Psoas muscle (tissue), 8 donors: Measurements from ENCODE around the gene IFNG-AS1. TPM values are rescaled to one million over a fixed set of nuclear protein-coding genes. Genes with fewer than 3 reads are reported as not detected.

ENCODE experiments used
- ATAC-seq, 4 donors: fragments of 200-7000 bp; cut with Tn5 transposase; one replicate each; pipeline ENCODE4 v1.9.1; 2020; ENCODE audit warnings: moderate library complexity in 3 of 4, mild to moderate bottlenecking in 2 of 4
- DNase-seq, 2 donors: peaks; one replicate each; pipeline ENCODE4 v3.0.0-alpha.2; 2020
- H3K27ac ChIP-seq: fragments of 200-600 bp; one replicate; pipeline ENCODE4 v1.8.0; 2022
- H3K27me3 ChIP-seq, 3 donors: fragments of 200-600 bp in 1 of 3; one replicate each; pipeline versions ENCODE4 v1.6.1 to v1.8.0; 2013 to 2022; ENCODE audit warnings: low read length in 2 of 3, mild to moderate bottlenecking in 2 of 3, moderate library complexity in 1 of 3; ENCODE audit not compliant: insufficient read depth in 3 of 3
- H3K36me3 ChIP-seq, 2 donors: fragments of 200-600 bp in 1 of 2; one replicate each; pipeline versions ENCODE4 v1.6.1 to v1.8.0; 2013 to 2022; ENCODE audit warnings: low read depth in 1 of 2, mild to moderate bottlenecking in 1 of 2, moderate library complexity in 1 of 2; ENCODE audit not compliant: insufficient read depth in 1 of 2
- H3K4me1 ChIP-seq: fragments of 200-600 bp; one replicate; pipeline ENCODE4 v1.8.0; 2022
- H3K4me3 ChIP-seq: fragments of 200-600 bp; one replicate; pipeline ENCODE4 v1.8.0; 2022; ENCODE audit warnings: mild to moderate bottlenecking
- H3K9me3 ChIP-seq: fragments of 200-600 bp; one replicate; pipeline ENCODE4 v1.8.0; 2022
- CTCF ChIP-seq: fragments of 200-600 bp; IDR thresholded peaks from one replicate; pipeline ENCODE4 v1.8.0; 2022; ENCODE audit warnings: antibody characterized with exemption
- WGBS, 3 donors: extraction: QIAGEN DNeasy Blood & Tissue Kit; methylation state at CpG; one replicate each; pipeline versions ENCODE4 v1.1.6 to v1.1.7; 2013; 5-methylcytosine and 5-hydroxymethylcytosine counted together
- intact Hi-C, 2 donors: fragments of 100-400 bp; cut with DNase I; formaldehyde crosslinking; loops; one replicate each; pipeline versions ENCODE4 v1.11.0 to v1.14.2; 2022
- polyA plus RNA-seq, 3 donors: library from polyadenylated mRNA; stranded (reverse); fragments of 200-250 nt; gene quantifications; one replicate each; pipeline ENCODE4 v1.2.3, GENCODE V29; 2013
- total RNA-seq, 4 donors: library from RNA; stranded (reverse); fragmentation: NEBNext Ultra II Directional in 2 of 4; extraction: Animal tissue kit (Norgen Biotek cat#: 25700) in 2 of 4; gene quantifications; one replicate each; pipeline versions ENCODE4 v1.2.1 to v1.2.4, GENCODE V29; 2021 to 2023
- donor health status: healthy with polysubstance abuse.
- donor health status: DM: no; HTN: no; CAD: no; lungs with moderate emphysema.
- donor health status: Bipolar disorder and iron deficiency.
- donor health status: healthy.
- donor health status: DM: yes; HTN: yes; CAD: no.
- donor health status: DM: no; HTN: no; CAD: no.
- donor health status: DM: no; HTN: no; CAD: no.
- donor health status: DM: yes; HTN: yes; CAD: no.

Gene IFNG-AS1
- total and polyA plus RNA-seq, 7 donors = 0.08 to 0.21 TPM; not detected in 5

- Histone ChIP-seq H3K36me3 (no peaks in the 10 kb centered on the region), H3K9me3 (no peaks in the 10 kb centered on the region), H3K4me3 (no peak overlapping the region), H3K27ac (no peak overlapping the region), H3K27me3 (no peaks in the 10 kb centered on the region), H3K4me1 (no peaks in the 10 kb centered on the region)
- intact Hi-C loops = no loop called here
- no peak for ATAC-seq
- TF ChIP-seq CTCF = no peak
- DNase-seq = no peak
Measured at GRCh38 chr12:67986632-67987031, 2.6 kb upstream of the IFNG-AS1 start.

- no peaks in the 10 kb centered on the region for H3K9me3 ChIP-seq
- no peak overlapping the region for H3K27ac ChIP-seq
- intact Hi-C loops = no loop called here
- no peaks in the 10 kb centered on the region for H3K4me1 ChIP-seq
- DNase-seq (no peak), ATAC-seq (no peak)
- TF ChIP-seq CTCF = no peak
- 81 to 86% (median 83%) methylated on average over 1 of the region's 1 CpG for WGBS, 3 donors
- H3K27me3 ChIP-seq = no peaks in the 10 kb centered on the region
- no peak overlapping the region for H3K4me3 ChIP-seq
- no peaks in the 10 kb centered on the region for H3K36me3 ChIP-seq
Measured at GRCh38 chr12:67988601-67989021, 636 bp upstream of the IFNG-AS1 start.

- intact Hi-C loops = no loop called here
- no peaks in the 10 kb centered on the region for H3K27me3 ChIP-seq
- ATAC-seq = no peak
- no peak for TF ChIP-seq CTCF
- no peaks in the 10 kb centered on the region for H3K4me1 ChIP-seq
- DNase-seq = no peak
- H3K36me3 ChIP-seq = no peaks in the 10 kb centered on the region
- H3K27ac ChIP-seq = no peak overlapping the region
- H3K4me3 ChIP-seq = no peak overlapping the region
- H3K9me3 ChIP-seq = no peaks in the 10 kb centered on the region
- 79 to 85% (median 82%) methylated on average over 4 of the region's 4 CpGs for WGBS, 3 donors
Measured at GRCh38 chr12:67991158-67991557, 1.9 kb downstream of the IFNG-AS1 start.

- Histone ChIP-seq H3K36me3 (no peaks in the 10 kb centered on the region), H3K9me3 (no peaks in the 10 kb centered on the region), H3K27ac (no peak overlapping the region), H3K27me3 (no peaks in the 10 kb centered on the region), H3K4me1 (no peaks in the 10 kb centered on the region), H3K4me3 (no peak overlapping the region)
- intact Hi-C loops = no loop called here
- 87 to 91% (median 91%) methylated on average over 2 of the region's 2 CpGs for WGBS, 3 donors
- ATAC-seq = no peak
- DNase-seq = no peak
- TF ChIP-seq CTCF = no peak
Measured at GRCh38 chr12:67993143-67993542, 3.9 kb downstream of the IFNG-AS1 start.

GRCh38 chr12:67994046-67994445 lies 4.8 kb downstream of the IFNG-AS1 start:
- H3K36me3 ChIP-seq = no peaks in the 10 kb centered on the region
- no peak for TF ChIP-seq CTCF
- no peaks in the 10 kb centered on the region for H3K9me3 ChIP-seq
- DNase-seq (no peak), ATAC-seq (no peak)
- H3K27ac ChIP-seq = no peak overlapping the region
- no peaks in the 10 kb centered on the region for H3K27me3 ChIP-seq
- H3K4me3 ChIP-seq = no peak overlapping the region
- H3K4me1 ChIP-seq = no peaks in the 10 kb centered on the region
- WGBS, 3 donors = 64 to 97% (median 79%) methylated on average over 3 of the region's 3 CpGs
- intact Hi-C loops = no loop called here
